ENCODE data around the gene C5orf24.
"Not testable (repeated sequence)": the region's sequence is repeated elsewhere in the genome, so short reads cannot be mapped to it uniquely, and the experiment has no call there.

Gene C5orf24

GRCh38 chr5:134838361-134838760 is 7.4 kb upstream of the C5orf24 start:
- H3K4me3 Mint-ChIP-seq, CTCF ChIA-PET, H3K27ac Mint-ChIP-seq, H3K9me3 Mint-ChIP-seq, H3K4me1 Mint-ChIP-seq, H3K27me3 Mint-ChIP-seq, DNase-seq: not testable (repeated sequence)
- H3K36me3 Mint-ChIP-seq, result peaks cover 23% of the 10 kb centered on the region

GRCh38 chr5:134840811-134841210 is 5.0 kb upstream of the C5orf24 start:
- DNase-seq, result no peak
- H3K27ac Mint-ChIP-seq, result no peak overlapping the region
- no peaks in the 10 kb centered on the region for H3K9me3 Mint-ChIP-seq
- no peak overlapping the region for H3K4me3 Mint-ChIP-seq
- CTCF ChIA-PET, result interaction anchor here (1.4 kb wide), 1 partner anchor 102 kb away, joined by 4 read pairs; the partner anchor contains the start of gene CAMLG
- H3K4me1 Mint-ChIP-seq, result peaks cover 11% of the 10 kb centered on the region
- no peaks in the 10 kb centered on the region for H3K27me3 Mint-ChIP-seq
- H3K36me3 Mint-ChIP-seq, result peaks cover 16% of the 10 kb centered on the region

GRCh38 chr5:134844252-134844651 is 1.5 kb upstream of the C5orf24 start:
- peaks cover 36% of the 10 kb centered on the region for H3K4me1 Mint-ChIP-seq
- H3K27ac Mint-ChIP-seq, result peak overlapping the region; percentile 96
- no peaks in the 10 kb centered on the region for H3K9me3 Mint-ChIP-seq
- no peak overlapping the region for H3K4me3 Mint-ChIP-seq
- DNase-seq, result no peak
- no peaks in the 10 kb centered on the region for H3K27me3 Mint-ChIP-seq
- H3K36me3 Mint-ChIP-seq, result peaks cover 14% of the 10 kb centered on the region
- CTCF ChIA-PET, result no interaction called here

GRCh38 chr5:134845335-134845851 is 375 bp upstream of the C5orf24 start:
- no peak for DNase-seq
- peaks cover 43% of the 10 kb centered on the region for H3K4me1 Mint-ChIP-seq
- H3K27me3 Mint-ChIP-seq, result no peaks in the 10 kb centered on the region
- H3K9me3 Mint-ChIP-seq, result no peaks in the 10 kb centered on the region
- CTCF ChIA-PET, result interaction anchor here (0.9 kb wide), 1 partner anchor 59 kb away, joined by 3 read pairs; the partner anchor contains the start of gene PCBD2
- peak overlapping the region; percentile 96 for H3K27ac Mint-ChIP-seq
- peaks cover 11% of the 10 kb centered on the region for H3K36me3 Mint-ChIP-seq
- peak overlapping the region; percentile 89 for H3K4me3 Mint-ChIP-seq

GRCh38 chr5:134846641-134846960 is 833 bp downstream of the C5orf24 start:
- Mint-ChIP-seq H3K9me3 (no peaks in the 10 kb centered on the region), H3K4me3 (peak overlapping the region; percentile 89), H3K27me3 (no peaks in the 10 kb centered on the region), H3K4me1 (peaks cover 53% of the 10 kb centered on the region), H3K36me3 (peaks cover 6% of the 10 kb centered on the region), H3K27ac (peak overlapping the region; percentile 96)
- peak; percentile 42 for DNase-seq
- CTCF ChIA-PET, result interaction anchor here (1.1 to 1.2 kb wide), 2 partner anchors 31 to 58 kb away, joined by 4 to 5 read pairs; partner anchors contain the start of gene PCBD2

- not testable (repeated sequence) for H3K4me3 Mint-ChIP-seq
Observed at GRCh38 chr5:134849434-134849933, 3.7 kb downstream of the C5orf24 start.

GRCh38 chr5:134851307-134851923 is 5.6 kb downstream of the C5orf24 start:
- peaks cover 61% of the 10 kb centered on the region for H3K4me1 Mint-ChIP-seq
- no peaks in the 10 kb centered on the region for H3K9me3 Mint-ChIP-seq
- H3K4me3 Mint-ChIP-seq, result no peak overlapping the region
- H3K36me3 Mint-ChIP-seq, result peaks cover 25% of the 10 kb centered on the region
- CTCF ChIA-PET, result interaction anchor here (0.7 to 1.6 kb wide), 9 partner anchors 9 to 271 kb away, joined by 3 to 9 read pairs (median 3); partner anchors contain the start of gene PCBD2
- H3K27ac Mint-ChIP-seq, result peak overlapping the region; percentile 5
- no peak for DNase-seq
- H3K27me3 Mint-ChIP-seq, result no peaks in the 10 kb centered on the region

More at GRCh38 chr5:134849434-134849933, 3.7 kb downstream of the C5orf24 start:
- DNase-seq, H3K9me3 Mint-ChIP-seq, H3K27me3 Mint-ChIP-seq, H3K27ac Mint-ChIP-seq: not testable (repeated sequence)
- H3K4me1 Mint-ChIP-seq, result peaks cover 65% of the 10 kb centered on the region
- CTCF ChIA-PET, result interaction anchor here (1.1 to 1.7 kb wide), 3 partner anchors 55 to 262 kb away, joined by 4 to 6 read pairs (median 4); partner anchors contain the start of genes CAMLG and PCBD2
- peaks cover 15% of the 10 kb centered on the region for H3K36me3 Mint-ChIP-seq

GRCh38 chr5:134856465-134856864 is 10.7 kb downstream of the C5orf24 start:
- not testable (repeated sequence) for DNase-seq, H3K9me3 Mint-ChIP-seq, H3K4me3 Mint-ChIP-seq, H3K27ac Mint-ChIP-seq, H3K27me3 Mint-ChIP-seq
- Mint-ChIP-seq H3K36me3 (peaks cover 35% of the 10 kb centered on the region), H3K4me1 (peaks cover 19% of the 10 kb centered on the region)
- CTCF ChIA-PET, result interaction anchor here (1.0 kb wide), 1 partner anchor 9 kb away, joined by 3 read pairs; no protein-coding TSS in a partner anchor

- Mint-ChIP-seq H3K27ac (no peak overlapping the region), H3K4me1 (peaks cover 15% of the 10 kb centered on the region), H3K9me3 (no peaks in the 10 kb centered on the region), H3K27me3 (no peaks in the 10 kb centered on the region), H3K36me3 (peaks cover 33% of the 10 kb centered on the region), H3K4me3 (no peak overlapping the region)
- DNase-seq, result no peak
- CTCF ChIA-PET, result no interaction called here
Observed at GRCh38 chr5:134857401-134857800, 11.6 kb downstream of the C5orf24 start.

GRCh38 chr5:134864707-134865106 is 18.9 kb downstream of the C5orf24 start:
- no peaks in the 10 kb centered on the region for H3K9me3 Mint-ChIP-seq
- no peaks in the 10 kb centered on the region for H3K27me3 Mint-ChIP-seq
- H3K27ac Mint-ChIP-seq, result no peak overlapping the region
- no peak for DNase-seq
- H3K4me1 Mint-ChIP-seq, result no peaks in the 10 kb centered on the region
- CTCF ChIA-PET, result interaction anchor here (1.0 kb wide), 1 partner anchor 9 kb away, joined by 3 read pairs; no protein-coding TSS in a partner anchor
- H3K36me3 Mint-ChIP-seq, result peaks cover 14% of the 10 kb centered on the region
- no peak overlapping the region for H3K4me3 Mint-ChIP-seq

GRCh38 chr5:134873494-134873893 is 27.7 kb downstream of the C5orf24 start:
- peaks cover 22% of the 10 kb centered on the region for H3K36me3 Mint-ChIP-seq
- peaks cover 42% of the 10 kb centered on the region for H3K4me1 Mint-ChIP-seq
- H3K4me3 Mint-ChIP-seq, result peak overlapping the region; percentile 98
- CTCF ChIA-PET, result interaction anchor here (1.0 to 1.6 kb wide), 4 partner anchors 13 to 225 kb away, joined by 3 to 7 read pairs (median 4); partner anchors contain the start of genes PCBD2 and SEC24A
- no peaks in the 10 kb centered on the region for H3K9me3 Mint-ChIP-seq
- DNase-seq, result peak; percentile 38
- peak overlapping the region; percentile 96 for H3K27ac Mint-ChIP-seq
- H3K27me3 Mint-ChIP-seq, result no peaks in the 10 kb centered on the region

- Mint-ChIP-seq H3K4me3 (peak within 1 kb of the TSS; percentile 98), H3K27me3 (no peaks in the 10 kb centered on the region), H3K4me1 (peaks cover 47% of the 10 kb centered on the region), H3K9me3 (no peaks in the 10 kb centered on the region), H3K36me3 (peaks cover 29% of the 10 kb centered on the region), H3K27ac (peak within 1 kb of the TSS; percentile 96)
- CTCF ChIA-PET, result interaction anchor here (1.0 to 1.6 kb wide), 3 partner anchors 14 to 30 kb away, joined by 3 to 7 read pairs (median 5); partner anchors contain the start of gene PCBD2
- DNase-seq, result peak; percentile 89
Observed at GRCh38 chr5:134873987-134874830, 28.4 kb downstream of the C5orf24 start, which contains the start of gene TXNDC15. Gene TXNDC15, plus strand, starts transcription at chr5:134874371. Its CDS starts 57 bp downstream, at chr5:134874428.

- H3K27me3 Mint-ChIP-seq, result no peaks in the 10 kb centered on the region
- peaks cover 32% of the 10 kb centered on the region for H3K36me3 Mint-ChIP-seq
- CTCF ChIA-PET, result no interaction called here
- peak overlapping the region; percentile 96 for H3K27ac Mint-ChIP-seq
- DNase-seq, result peak; percentile 50
- H3K4me3 Mint-ChIP-seq, result peak overlapping the region; percentile 98
- H3K9me3 Mint-ChIP-seq, result no peaks in the 10 kb centered on the region
- peaks cover 56% of the 10 kb centered on the region for H3K4me1 Mint-ChIP-seq
Observed at GRCh38 chr5:134874831-134875655, 29.3 kb downstream of the C5orf24 start.

All from activated naive CD4-positive, alpha-beta T cell treated with anti-CD3 and anti-CD28 coated beads, Interleukin-2, amount 10 ng/mL, durations not matched to agents 7 days and 5 days (primary cell).